Non-pigmented ciliary epithelial cell (primary cell): Measurements from ENCODE around the gene PYHIN1.

Experiments used
- DNase-seq: peaks from one replicate; pipeline ENCODE4 v3.0.0-alpha.2; 2010; ENCODE audit warnings: low read depth

PYHIN1 gene

GRCh38 chr1:158931055-158931737 lies at the start of gene PYHIN1:
Gene PYHIN1, plus strand, starts transcription at chr1:158931552. Its CDS starts 5,359 bp downstream, at chr1:158936911.
- no peak for DNase-seq

- no peak for DNase-seq
Observed at GRCh38 chr1:158893654-158894053, 37.7 kb upstream of the PYHIN1 start.

GRCh38 chr1:158898722-158899121 lies 32.6 kb upstream of the PYHIN1 start:
- no peak for DNase-seq

GRCh38 chr1:158901623-158902022 lies 29.7 kb upstream of the PYHIN1 start:
- DNase-seq = no peak

- DNase-seq = no peak
Observed at GRCh38 chr1:158916085-158916484, 15.3 kb upstream of the PYHIN1 start.

GRCh38 chr1:158924677-158925076 lies 6.7 kb upstream of the PYHIN1 start:
- DNase-seq = no peak

- no peak for DNase-seq
Observed at GRCh38 chr1:158930504-158930903, 848 bp upstream of the PYHIN1 start.

- no peak for DNase-seq
Observed at GRCh38 chr1:158932171-158932570, 819 bp downstream of the PYHIN1 start.

GRCh38 chr1:158933621-158934020 lies 2.3 kb downstream of the PYHIN1 start:
- DNase-seq = no peak

- DNase-seq = no peak
Observed at GRCh38 chr1:158939180-158939579, 7.8 kb downstream of the PYHIN1 start.

- DNase-seq = no peak
Observed at GRCh38 chr1:158941317-158941716, 10.0 kb downstream of the PYHIN1 start.

- no peak for DNase-seq
Observed at GRCh38 chr1:158942490-158942889, 11.1 kb downstream of the PYHIN1 start.

GRCh38 chr1:158943059-158943458 lies 11.7 kb downstream of the PYHIN1 start:
- no peak for DNase-seq

GRCh38 chr1:158945061-158945460 lies 13.7 kb downstream of the PYHIN1 start:
- DNase-seq = no peak

GRCh38 chr1:158946785-158947184 lies 15.4 kb downstream of the PYHIN1 start:
- DNase-seq = no peak

- DNase-seq = no peak
Observed at GRCh38 chr1:158951956-158952355, 20.6 kb downstream of the PYHIN1 start.

GRCh38 chr1:158952416-158952815 lies 21.1 kb downstream of the PYHIN1 start:
- no peak for DNase-seq

GRCh38 chr1:158961178-158961577 lies 29.8 kb downstream of the PYHIN1 start:
- no peak for DNase-seq

GRCh38 chr1:158962983-158963382 lies 31.6 kb downstream of the PYHIN1 start:
- DNase-seq = no peak

- no peak for DNase-seq
Observed at GRCh38 chr1:158969166-158969565, 37.8 kb downstream of the PYHIN1 start.

- no peak for DNase-seq
Observed at GRCh38 chr1:158969855-158970254, 38.5 kb downstream of the PYHIN1 start.

GRCh38 chr1:158972841-158973240 lies 41.5 kb downstream of the PYHIN1 start:
- no peak for DNase-seq

- DNase-seq = no peak
Observed at GRCh38 chr1:158976219-158976618, 44.9 kb downstream of the PYHIN1 start.

- DNase-seq = no peak
Observed at GRCh38 chr1:158978730-158979129, 47.4 kb downstream of the PYHIN1 start.
